HL-60 (cell line): ENCODE results near the gene BCL2L12.

Experiments
- DNase-seq, 2 experiments: peaks; one replicate each; pipeline ENCODE4 v3.0.0-alpha.2; 2010 to 2020; ENCODE audit warnings: low read depth in 1 of 2, low spot score in 1 of 2
- H3K27ac ChIP-seq: fragments of 250-450 bp; sonication (Bioruptor Pico); replicated peaks from 2 replicates; pipeline ENCODE4 v1.5.1; 2020; ENCODE audit warnings: mild to moderate bottlenecking, moderate library complexity
- H3K27me3 ChIP-seq: fragments of 250-450 bp; sonication (Bioruptor Pico); 2 replicates; pipeline ENCODE4 v1.5.1; 2021; ENCODE audit warnings: mild to moderate bottlenecking, moderate library complexity; ENCODE audit not compliant: insufficient read depth, poor library complexity, severe bottlenecking
- H3K4me3 ChIP-seq: replicated peaks from 2 replicates; pipeline ENCODE4 v1.5.1; 2011; ENCODE audit warnings: mild to moderate bottlenecking, control low read depth, low read length; ENCODE audit not compliant: insufficient read depth
- GABPA ChIP-seq: IDR thresholded peaks from 2 replicates; pipeline ENCODE4 v1.6.1; 2012; ENCODE audit warnings: low read depth
- POLR2AphosphoS5 ChIP-seq: IDR thresholded peaks from 2 replicates; pipeline ENCODE4 v1.6.1; 2012; ENCODE audit warnings: low read depth
- SPI1 ChIP-seq: IDR thresholded peaks from 2 replicates; pipeline ENCODE4 v1.6.1; 2012; ENCODE audit warnings: low read depth, mild to moderate bottlenecking, borderline replicate concordance
- TF ChIP-seq, protein P1 (sequence below): IDR thresholded peaks from 2 replicates; pipeline ENCODE4 v1.6.1; 2012; ENCODE audit warnings: low read depth; ENCODE audit not compliant: insufficient replicate concordance
- TF ChIP-seq, protein P2 (sequence below): IDR thresholded peaks from one replicate; pipeline ENCODE4 v1.5.1; 2011; ENCODE audit warnings: low read length, control low read depth, inconsistent platforms; ENCODE audit not compliant: insufficient read depth

Gene BCL2L12

DNA sequence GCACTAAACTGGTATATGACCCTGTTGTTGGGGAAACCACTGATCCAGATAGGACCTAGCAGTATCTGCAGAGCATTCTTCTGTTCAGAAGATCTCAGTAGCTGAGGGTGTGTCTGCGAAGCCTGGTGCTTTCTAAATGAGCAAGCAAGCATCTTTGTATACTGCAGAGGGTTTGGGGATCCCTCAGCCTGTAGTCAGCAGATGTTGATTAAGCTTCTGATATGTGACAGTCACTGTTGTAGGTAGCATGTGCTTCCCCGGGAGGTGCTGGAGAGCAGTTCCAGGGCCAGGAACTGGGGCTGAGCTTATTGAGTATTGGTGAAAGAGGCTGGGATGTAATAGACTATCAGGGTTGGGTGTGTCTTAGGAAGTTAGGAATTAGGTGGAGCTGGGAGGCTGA is 22.3 kb upstream of the BCL2L12 start:
- Histone ChIP-seq H3K27ac (peak overlapping the region; percentile 88; the same call in 1 of the 2 replicates), H3K27me3 (no peaks in the 10 kb centered on the region), H3K4me3 (no peak overlapping the region)
- no peak for DNase-seq
- no peak for TF ChIP-seq GABPA
- no peak for TF ChIP-seq POLR2AphosphoS5
- TF ChIP-seq, protein P1, sequence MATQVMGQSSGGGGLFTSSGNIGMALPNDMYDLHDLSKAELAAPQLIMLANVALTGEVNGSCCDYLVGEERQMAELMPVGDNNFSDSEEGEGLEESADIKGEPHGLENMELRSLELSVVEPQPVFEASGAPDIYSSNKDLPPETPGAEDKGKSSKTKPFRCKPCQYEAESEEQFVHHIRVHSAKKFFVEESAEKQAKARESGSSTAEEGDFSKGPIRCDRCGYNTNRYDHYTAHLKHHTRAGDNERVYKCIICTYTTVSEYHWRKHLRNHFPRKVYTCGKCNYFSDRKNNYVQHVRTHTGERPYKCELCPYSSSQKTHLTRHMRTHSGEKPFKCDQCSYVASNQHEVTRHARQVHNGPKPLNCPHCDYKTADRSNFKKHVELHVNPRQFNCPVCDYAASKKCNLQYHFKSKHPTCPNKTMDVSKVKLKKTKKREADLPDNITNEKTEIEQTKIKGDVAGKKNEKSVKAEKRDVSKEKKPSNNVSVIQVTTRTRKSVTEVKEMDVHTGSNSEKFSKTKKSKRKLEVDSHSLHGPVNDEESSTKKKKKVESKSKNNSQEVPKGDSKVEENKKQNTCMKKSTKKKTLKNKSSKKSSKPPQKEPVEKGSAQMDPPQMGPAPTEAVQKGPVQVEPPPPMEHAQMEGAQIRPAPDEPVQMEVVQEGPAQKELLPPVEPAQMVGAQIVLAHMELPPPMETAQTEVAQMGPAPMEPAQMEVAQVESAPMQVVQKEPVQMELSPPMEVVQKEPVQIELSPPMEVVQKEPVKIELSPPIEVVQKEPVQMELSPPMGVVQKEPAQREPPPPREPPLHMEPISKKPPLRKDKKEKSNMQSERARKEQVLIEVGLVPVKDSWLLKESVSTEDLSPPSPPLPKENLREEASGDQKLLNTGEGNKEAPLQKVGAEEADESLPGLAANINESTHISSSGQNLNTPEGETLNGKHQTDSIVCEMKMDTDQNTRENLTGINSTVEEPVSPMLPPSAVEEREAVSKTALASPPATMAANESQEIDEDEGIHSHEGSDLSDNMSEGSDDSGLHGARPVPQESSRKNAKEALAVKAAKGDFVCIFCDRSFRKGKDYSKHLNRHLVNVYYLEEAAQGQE = no peak
- TF ChIP-seq SPI1 = no peak
- TF ChIP-seq, protein P2, sequence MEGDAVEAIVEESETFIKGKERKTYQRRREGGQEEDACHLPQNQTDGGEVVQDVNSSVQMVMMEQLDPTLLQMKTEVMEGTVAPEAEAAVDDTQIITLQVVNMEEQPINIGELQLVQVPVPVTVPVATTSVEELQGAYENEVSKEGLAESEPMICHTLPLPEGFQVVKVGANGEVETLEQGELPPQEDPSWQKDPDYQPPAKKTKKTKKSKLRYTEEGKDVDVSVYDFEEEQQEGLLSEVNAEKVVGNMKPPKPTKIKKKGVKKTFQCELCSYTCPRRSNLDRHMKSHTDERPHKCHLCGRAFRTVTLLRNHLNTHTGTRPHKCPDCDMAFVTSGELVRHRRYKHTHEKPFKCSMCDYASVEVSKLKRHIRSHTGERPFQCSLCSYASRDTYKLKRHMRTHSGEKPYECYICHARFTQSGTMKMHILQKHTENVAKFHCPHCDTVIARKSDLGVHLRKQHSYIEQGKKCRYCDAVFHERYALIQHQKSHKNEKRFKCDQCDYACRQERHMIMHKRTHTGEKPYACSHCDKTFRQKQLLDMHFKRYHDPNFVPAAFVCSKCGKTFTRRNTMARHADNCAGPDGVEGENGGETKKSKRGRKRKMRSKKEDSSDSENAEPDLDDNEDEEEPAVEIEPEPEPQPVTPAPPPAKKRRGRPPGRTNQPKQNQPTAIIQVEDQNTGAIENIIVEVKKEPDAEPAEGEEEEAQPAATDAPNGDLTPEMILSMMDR = no peak

DNA sequence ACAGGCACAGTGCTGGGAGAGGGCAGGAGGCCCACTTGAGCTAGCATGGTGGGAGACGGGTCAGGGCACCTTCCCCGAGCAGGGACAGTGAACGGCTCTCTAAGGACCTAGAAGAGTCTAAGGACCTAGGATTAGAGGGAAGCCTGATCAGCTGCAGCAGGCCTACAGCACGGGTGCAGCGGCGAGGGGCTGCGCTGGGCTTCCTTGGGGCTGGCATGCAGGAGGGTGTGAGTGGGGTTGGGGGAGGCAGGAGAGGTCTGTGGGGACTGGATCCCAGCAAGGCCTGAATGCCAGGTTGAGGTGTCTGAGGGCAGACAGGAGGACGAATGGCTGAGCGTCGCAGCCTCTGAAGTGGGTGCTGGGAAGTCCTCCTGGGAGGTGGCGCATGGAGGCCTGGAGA is 20.1 kb upstream of the BCL2L12 start:
- no peak for DNase-seq
- H3K27me3 ChIP-seq = no peaks in the 10 kb centered on the region
- TF ChIP-seq, protein P2 = no peak
- TF ChIP-seq, protein P1 = no peak
- TF ChIP-seq SPI1 = no peak
- TF ChIP-seq POLR2AphosphoS5 = no peak
- TF ChIP-seq GABPA = no peak
- H3K4me3 ChIP-seq = no peak overlapping the region
- no peak overlapping the region for H3K27ac ChIP-seq

DNA sequence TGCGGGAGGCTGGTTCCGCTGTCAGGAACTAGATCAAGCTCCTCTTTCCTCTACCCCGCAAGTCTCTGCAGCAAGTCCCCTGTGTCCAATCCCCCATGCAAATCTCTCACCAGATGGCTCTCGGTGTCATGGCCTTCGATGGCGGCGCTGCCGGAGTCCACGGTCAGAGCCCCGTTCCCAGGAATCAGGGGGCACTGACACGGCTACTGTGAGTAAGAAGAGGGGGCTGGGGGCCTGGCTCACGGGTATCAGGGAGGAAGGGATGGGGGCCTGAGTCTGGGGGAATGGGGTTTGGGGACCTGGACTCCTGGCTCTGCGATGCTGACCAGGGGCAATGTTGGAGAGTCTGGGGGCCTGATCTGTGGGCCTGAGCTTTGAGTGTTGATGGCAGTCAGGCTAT is 19.7 kb upstream of the BCL2L12 start:
- DNase-seq = no peak

More for the DNA sequence above, 19.7 kb upstream of the BCL2L12 start:
- TF ChIP-seq, protein P2 = no peak
- no peak for TF ChIP-seq POLR2AphosphoS5
- TF ChIP-seq GABPA = no peak
- no peak for TF ChIP-seq SPI1
- TF ChIP-seq, protein P1 = no peak
- Histone ChIP-seq H3K27ac (no peak overlapping the region), H3K4me3 (no peak overlapping the region), H3K27me3 (no peaks in the 10 kb centered on the region)
